ENCODE measurements around the gene USPL1.

DNA sequence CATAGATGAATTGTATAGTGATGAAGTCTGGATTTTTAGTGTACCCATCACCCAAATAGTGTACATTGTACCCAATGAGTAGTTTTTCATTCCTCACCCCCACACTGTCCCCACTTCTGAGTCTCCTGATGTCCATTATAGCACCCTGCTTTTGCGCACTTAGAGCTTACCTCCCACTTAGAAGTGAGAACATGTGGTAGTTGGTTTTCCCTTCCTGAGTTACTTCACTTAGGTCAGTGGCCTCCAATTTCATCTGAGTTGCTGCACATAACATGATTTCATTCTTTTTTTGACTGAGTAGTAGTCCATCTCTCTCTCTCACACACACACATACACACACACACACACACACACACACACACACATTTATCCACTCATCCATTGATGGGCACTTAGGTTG is 74.4 kb downstream of the USPL1 start:
- TF ChIP-seq, protein P1, sequence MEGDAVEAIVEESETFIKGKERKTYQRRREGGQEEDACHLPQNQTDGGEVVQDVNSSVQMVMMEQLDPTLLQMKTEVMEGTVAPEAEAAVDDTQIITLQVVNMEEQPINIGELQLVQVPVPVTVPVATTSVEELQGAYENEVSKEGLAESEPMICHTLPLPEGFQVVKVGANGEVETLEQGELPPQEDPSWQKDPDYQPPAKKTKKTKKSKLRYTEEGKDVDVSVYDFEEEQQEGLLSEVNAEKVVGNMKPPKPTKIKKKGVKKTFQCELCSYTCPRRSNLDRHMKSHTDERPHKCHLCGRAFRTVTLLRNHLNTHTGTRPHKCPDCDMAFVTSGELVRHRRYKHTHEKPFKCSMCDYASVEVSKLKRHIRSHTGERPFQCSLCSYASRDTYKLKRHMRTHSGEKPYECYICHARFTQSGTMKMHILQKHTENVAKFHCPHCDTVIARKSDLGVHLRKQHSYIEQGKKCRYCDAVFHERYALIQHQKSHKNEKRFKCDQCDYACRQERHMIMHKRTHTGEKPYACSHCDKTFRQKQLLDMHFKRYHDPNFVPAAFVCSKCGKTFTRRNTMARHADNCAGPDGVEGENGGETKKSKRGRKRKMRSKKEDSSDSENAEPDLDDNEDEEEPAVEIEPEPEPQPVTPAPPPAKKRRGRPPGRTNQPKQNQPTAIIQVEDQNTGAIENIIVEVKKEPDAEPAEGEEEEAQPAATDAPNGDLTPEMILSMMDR (IDR thresholded peaks at IDR 0.05 in 4 of 5, conservative IDR thresholded peaks at IDR 0.05 in 1 of 5), result no peak
- no peak for TF ChIP-seq POLR2A (IDR thresholded peaks at IDR 0.05)
